ENCODE data around the gene MOXD1.
A peak's percentile ranks its signal among the peaks of the same experiment; 100 is the strongest.

Gene MOXD1

DNA sequence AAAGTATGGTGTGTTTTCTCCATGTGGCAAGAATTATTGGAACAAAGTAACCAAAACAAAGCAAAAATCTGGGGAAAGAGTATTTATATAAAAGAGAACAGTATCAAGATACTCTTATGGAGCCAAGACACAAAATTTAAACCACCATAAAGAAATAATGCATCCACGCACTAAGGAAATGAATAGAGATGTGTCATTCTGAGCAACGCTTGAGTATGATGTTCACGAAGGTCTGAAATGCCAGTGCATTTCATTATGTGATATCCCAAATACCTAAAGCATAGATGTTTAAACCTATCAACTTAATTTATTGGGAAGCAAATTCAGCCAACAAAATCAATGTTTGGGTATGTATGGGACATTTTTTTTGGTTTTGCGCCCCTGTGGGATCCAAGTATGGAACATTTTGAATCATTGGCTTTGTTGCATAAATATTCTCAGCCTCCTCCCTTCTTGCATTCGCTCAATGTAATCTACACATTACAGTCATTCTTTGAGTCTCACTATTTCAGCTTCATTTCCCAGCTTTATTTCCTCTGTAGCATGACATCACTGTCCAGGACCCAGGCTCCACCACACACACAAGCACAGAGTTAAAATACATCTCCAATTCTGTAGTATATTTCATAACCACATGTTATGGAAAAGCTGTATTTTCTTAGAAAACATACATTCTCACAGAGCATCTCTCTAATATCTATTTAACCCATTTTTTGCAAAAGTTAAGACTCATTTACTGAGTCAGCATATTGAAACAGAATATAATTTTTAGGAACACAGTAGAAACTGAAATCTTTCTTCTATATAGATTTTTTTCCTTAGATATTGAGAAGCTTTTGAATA lies 11.6 kb upstream of the MOXD1 start:
- Histone ChIP-seq H3K36me3 (ENCODE audit: insufficient read depth, low read length) (no peaks in the 10 kb centered on the region), H3K27me3 (ENCODE audit: insufficient read depth, low read length) (peaks cover 3% of the 10 kb centered on the region), H3K4me1 (ENCODE audit: insufficient read depth, low read length) (no peaks in the 10 kb centered on the region), H3K9me3 (ENCODE audit: low read length) (peaks cover 2% of the 10 kb centered on the region), H3K4me3 (ENCODE audit: low read length) (no peak overlapping the region), H2AFZ (ENCODE audit: low read depth, low read length) (no peak overlapping the region)

- H3K4me3 ChIP-seq (ENCODE audit: low read length) = no peak overlapping the region
- H3K27me3 ChIP-seq (ENCODE audit: insufficient read depth, low read length) = peaks cover 3% of the 10 kb centered on the region
- no peaks in the 10 kb centered on the region for H3K4me1 ChIP-seq (ENCODE audit: insufficient read depth, low read length)
- H3K9me3 ChIP-seq (ENCODE audit: low read length) = peaks cover 2% of the 10 kb centered on the region
- H3K36me3 ChIP-seq (ENCODE audit: insufficient read depth, low read length) = no peaks in the 10 kb centered on the region
- no peak overlapping the region for H2AFZ ChIP-seq (ENCODE audit: low read depth, low read length)
These were observed 10.0 kb upstream of the MOXD1 start for GRCh38 chr6:132411296-132411695.

DNA sequence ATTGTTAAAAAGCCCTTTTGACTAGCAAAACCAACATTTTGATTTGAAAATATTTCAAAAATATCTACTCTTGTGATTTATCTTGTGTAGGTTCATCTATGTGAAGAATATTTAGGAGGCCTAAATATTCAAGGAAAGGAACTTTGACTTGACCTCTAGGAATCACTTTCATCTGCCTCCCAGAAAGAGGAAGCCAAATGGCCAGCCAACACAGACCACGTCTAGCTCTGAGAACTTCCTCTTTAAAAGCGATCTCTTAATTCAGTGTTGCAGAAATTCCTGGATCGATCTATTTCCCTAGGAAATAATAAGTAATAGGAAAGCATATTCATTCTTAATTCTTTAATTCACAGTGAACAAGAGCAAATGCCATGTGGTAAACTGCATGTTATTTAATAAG lies 9.6 kb upstream of the MOXD1 start:
- Histone ChIP-seq H3K27me3 (ENCODE audit: insufficient read depth, low read length) (peaks cover 3% of the 10 kb centered on the region), H3K36me3 (ENCODE audit: insufficient read depth, low read length) (no peaks in the 10 kb centered on the region), H3K4me3 (ENCODE audit: low read length) (no peak overlapping the region), H3K4me1 (ENCODE audit: insufficient read depth, low read length) (no peaks in the 10 kb centered on the region), H3K9me3 (ENCODE audit: low read length) (no peaks in the 10 kb centered on the region), H2AFZ (ENCODE audit: low read depth, low read length) (no peak overlapping the region)

- no peaks in the 10 kb centered on the region for H3K9me3 ChIP-seq (ENCODE audit: low read length)
- no peaks in the 10 kb centered on the region for H3K36me3 ChIP-seq (ENCODE audit: insufficient read depth, low read length)
- no peak overlapping the region for H3K4me3 ChIP-seq (ENCODE audit: low read length)
- H3K27me3 ChIP-seq (ENCODE audit: insufficient read depth, low read length) = peaks cover 41% of the 10 kb centered on the region
- no peak overlapping the region for H2AFZ ChIP-seq (ENCODE audit: low read depth, low read length)
- no peaks in the 10 kb centered on the region for H3K4me1 ChIP-seq (ENCODE audit: insufficient read depth, low read length)
These were observed 4.1 kb upstream of the MOXD1 start for GRCh38 chr6:132405143-132405915.

DNA sequence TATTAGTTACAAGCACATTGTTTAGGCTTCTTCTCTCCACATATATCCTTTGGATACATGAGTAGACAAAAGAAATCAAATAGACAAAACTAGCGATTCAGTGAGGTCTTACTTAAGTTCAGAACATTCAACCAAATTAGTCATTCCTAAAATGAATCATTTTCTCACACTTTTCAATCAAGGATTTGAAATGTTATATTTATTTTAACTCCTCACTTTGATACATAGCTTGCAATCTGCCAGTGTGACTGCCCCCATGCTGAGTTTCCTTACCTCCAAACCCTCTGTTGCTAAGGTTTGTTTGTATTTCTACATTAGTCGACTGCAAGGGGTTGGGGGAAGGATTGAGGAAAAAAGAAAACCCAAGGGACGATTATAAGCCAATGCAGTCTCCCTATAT lies 3.5 kb upstream of the MOXD1 start:
- Histone ChIP-seq H2AFZ (ENCODE audit: low read depth, low read length) (no peak overlapping the region), H3K27me3 (ENCODE audit: insufficient read depth, low read length) (peaks cover 47% of the 10 kb centered on the region), H3K4me1 (ENCODE audit: insufficient read depth, low read length) (no peaks in the 10 kb centered on the region), H3K36me3 (ENCODE audit: insufficient read depth, low read length) (no peaks in the 10 kb centered on the region), H3K4me3 (ENCODE audit: low read length) (no peak overlapping the region), H3K9me3 (ENCODE audit: low read length) (no peaks in the 10 kb centered on the region)

- no peak overlapping the region for H2AFZ ChIP-seq (ENCODE audit: low read depth, low read length)
- no peaks in the 10 kb centered on the region for H3K9me3 ChIP-seq (ENCODE audit: low read length)
- no peaks in the 10 kb centered on the region for H3K36me3 ChIP-seq (ENCODE audit: insufficient read depth, low read length)
- no peak overlapping the region for H3K4me3 ChIP-seq (ENCODE audit: low read length)
- H3K27me3 ChIP-seq (ENCODE audit: insufficient read depth, low read length) = peaks cover 51% of the 10 kb centered on the region
- H3K4me1 ChIP-seq (ENCODE audit: insufficient read depth, low read length) = no peaks in the 10 kb centered on the region
These were observed 3.1 kb upstream of the MOXD1 start for GRCh38 chr6:132404330-132404729.

DNA sequence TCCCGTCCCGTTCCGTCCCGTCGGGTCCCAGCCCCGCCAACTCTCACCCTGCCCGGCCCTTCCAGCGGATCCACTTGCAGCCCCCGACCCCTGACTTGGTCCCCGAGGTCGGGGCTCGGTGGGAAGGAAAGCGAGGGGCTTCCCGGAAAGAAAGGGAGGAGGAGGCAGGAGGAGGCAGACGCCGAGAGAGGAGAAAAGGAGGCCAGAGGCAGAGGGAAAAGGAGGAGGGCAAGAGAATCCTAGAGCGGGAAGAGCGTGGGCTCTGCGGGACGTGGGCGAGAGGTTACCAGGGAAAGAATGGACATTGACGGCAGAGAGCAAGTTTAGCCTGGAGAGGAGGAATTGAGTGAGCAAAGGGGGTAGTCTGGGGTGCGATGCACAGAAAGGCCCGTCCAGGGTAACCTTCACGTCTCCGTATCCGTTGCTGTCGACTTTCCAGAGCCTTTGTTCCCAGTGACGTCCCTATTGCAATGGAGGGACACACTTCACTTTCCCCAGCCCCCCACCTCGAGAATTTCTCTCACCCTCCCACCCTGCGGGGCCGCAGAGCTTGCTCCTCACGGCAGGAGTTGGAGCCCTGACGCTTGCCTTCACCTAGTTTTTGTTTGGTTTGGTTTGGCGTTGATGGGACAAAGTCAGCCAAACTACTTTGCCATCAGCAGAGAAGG lies 477 bp upstream of the MOXD1 start:
- Histone ChIP-seq H3K9me3 (ENCODE audit: low read length) (no peaks in the 10 kb centered on the region), H2AFZ (ENCODE audit: low read depth, low read length) (peak overlapping the region; percentile 95), H3K4me1 (ENCODE audit: insufficient read depth, low read length) (no peaks in the 10 kb centered on the region), H3K27me3 (ENCODE audit: insufficient read depth, low read length) (peaks cover 61% of the 10 kb centered on the region), H3K36me3 (ENCODE audit: insufficient read depth, low read length) (no peaks in the 10 kb centered on the region), H3K4me3 (ENCODE audit: low read length) (peak overlapping the region; percentile 57)

GRCh38 chr6:132400555-132400882 lies 756 bp downstream of the MOXD1 start:
- Histone ChIP-seq H3K4me3 (ENCODE audit: low read length) (peak overlapping the region; percentile 57), H3K36me3 (ENCODE audit: insufficient read depth, low read length) (no peaks in the 10 kb centered on the region), H3K9me3 (ENCODE audit: low read length) (no peaks in the 10 kb centered on the region), H3K4me1 (ENCODE audit: insufficient read depth, low read length) (no peaks in the 10 kb centered on the region), H3K27me3 (ENCODE audit: insufficient read depth, low read length) (peaks cover 61% of the 10 kb centered on the region), H2AFZ (ENCODE audit: low read depth, low read length) (peak overlapping the region; percentile 95)

- no peaks in the 10 kb centered on the region for H3K36me3 ChIP-seq (ENCODE audit: insufficient read depth, low read length)
- H3K9me3 ChIP-seq (ENCODE audit: low read length) = no peaks in the 10 kb centered on the region
- no peak overlapping the region for H3K4me3 ChIP-seq (ENCODE audit: low read length)
- H3K27me3 ChIP-seq (ENCODE audit: insufficient read depth, low read length) = peaks cover 57% of the 10 kb centered on the region
- no peaks in the 10 kb centered on the region for H3K4me1 ChIP-seq (ENCODE audit: insufficient read depth, low read length)
- no peak overlapping the region for H2AFZ ChIP-seq (ENCODE audit: low read depth, low read length)
These were observed 1.8 kb downstream of the MOXD1 start for GRCh38 chr6:132399376-132400074.

- peaks cover 16% of the 10 kb centered on the region for H3K4me1 ChIP-seq (ENCODE audit: insufficient read depth, low read length)
- peaks cover 20% of the 10 kb centered on the region for H3K27me3 ChIP-seq (ENCODE audit: insufficient read depth, low read length)
- H3K9me3 ChIP-seq (ENCODE audit: low read length) = peaks cover 3% of the 10 kb centered on the region
- H3K36me3 ChIP-seq (ENCODE audit: insufficient read depth, low read length) = no peaks in the 10 kb centered on the region
- H3K4me3 ChIP-seq (ENCODE audit: low read length) = no peak overlapping the region
- H2AFZ ChIP-seq (ENCODE audit: low read depth, low read length) = no peak overlapping the region
These were observed 6.2 kb downstream of the MOXD1 start for GRCh38 chr6:132395015-132395597.

DNA sequence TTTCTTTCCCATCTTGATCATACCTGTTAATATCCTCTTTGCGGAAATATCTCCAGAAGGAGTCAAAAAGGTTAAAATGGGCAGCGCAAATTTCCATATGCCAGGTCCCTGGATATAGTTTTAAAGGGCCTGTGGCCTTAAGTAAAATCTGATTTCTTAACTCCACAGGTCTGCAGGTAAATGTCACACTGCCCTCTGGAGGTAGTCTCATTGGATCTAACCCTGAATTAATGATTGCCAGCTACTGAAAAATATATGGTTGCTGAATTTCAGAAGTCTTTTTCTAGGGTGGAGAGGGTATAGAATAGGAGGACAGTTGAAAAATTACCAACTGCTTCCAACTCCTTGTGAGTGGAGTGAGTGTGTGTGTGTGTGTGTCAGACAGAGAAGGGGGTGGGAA lies 8.5 kb downstream of the MOXD1 start:
- Histone ChIP-seq H3K4me3 (ENCODE audit: low read length) (no peak overlapping the region), H3K9me3 (ENCODE audit: low read length) (peaks cover 3% of the 10 kb centered on the region), H3K36me3 (ENCODE audit: insufficient read depth, low read length) (no peaks in the 10 kb centered on the region), H3K27me3 (ENCODE audit: insufficient read depth, low read length) (peaks cover 9% of the 10 kb centered on the region), H3K4me1 (ENCODE audit: insufficient read depth, low read length) (peaks cover 16% of the 10 kb centered on the region), H2AFZ (ENCODE audit: low read depth, low read length) (no peak overlapping the region)

DNA sequence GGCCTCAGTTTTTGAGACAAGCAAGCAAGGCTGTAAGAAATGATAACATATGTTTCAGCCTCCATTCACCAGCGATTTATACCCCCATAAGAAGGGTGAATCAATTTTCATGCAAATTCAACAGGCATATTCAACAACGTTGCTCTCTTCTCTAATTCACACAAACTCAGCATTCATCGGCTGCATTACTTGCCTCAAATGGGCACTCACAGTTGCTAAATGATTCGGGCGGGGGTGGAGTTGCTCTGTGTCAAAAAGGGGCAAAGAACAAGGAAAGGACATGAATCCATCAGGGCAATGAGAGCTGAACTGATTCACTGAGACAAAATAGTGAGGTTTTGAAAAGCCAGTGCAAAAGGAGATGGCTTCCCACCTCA lies 9.0 kb downstream of the MOXD1 start:
- Histone ChIP-seq H3K36me3 (ENCODE audit: insufficient read depth, low read length) (no peaks in the 10 kb centered on the region), H3K4me3 (ENCODE audit: low read length) (peak overlapping the region; percentile 17), H3K27me3 (ENCODE audit: insufficient read depth, low read length) (peaks cover 7% of the 10 kb centered on the region), H3K4me1 (ENCODE audit: insufficient read depth, low read length) (peaks cover 16% of the 10 kb centered on the region), H3K9me3 (ENCODE audit: low read length) (peaks cover 3% of the 10 kb centered on the region), H2AFZ (ENCODE audit: low read depth, low read length) (no peak overlapping the region)

Data from neuron (in vitro differentiated cells).